H9 (cell line): ENCODE measurements around the gene ALB. TPM values are rescaled to one million over a fixed set of nuclear protein-coding genes. Genes with fewer than 3 reads are reported as not detected.
"Not testable (repeated sequence)": the region's sequence is repeated elsewhere in the genome, so short reads cannot be mapped to it uniquely, and the experiment has no call there.

Source experiments
- DNase-seq: peaks from one replicate; pipeline ENCODE4 v3.0.0-alpha.2; 2017
- H2AFZ ChIP-seq: one replicate; pipeline ENCODE4 v1.6.1; 2013; ENCODE audit warnings: mild to moderate bottlenecking, low read length, control low read depth, moderate library complexity
- H2AK5ac ChIP-seq: 2 replicates; pipeline ENCODE4 v1.6.1; 2013; ENCODE audit warnings: low read length, control low read depth, mixed read lengths; ENCODE audit not compliant: insufficient read length
- H2BK120ac ChIP-seq: one replicate; pipeline ENCODE4 v1.6.1; 2013; ENCODE audit warnings: low read depth, mild to moderate bottlenecking, low read length, control low read depth, inconsistent platforms; ENCODE audit not compliant: poor library complexity, severe bottlenecking
- H2BK12ac ChIP-seq: 2 replicates; pipeline ENCODE4 v1.6.1; 2013; ENCODE audit warnings: low read length, control low read depth, mixed read lengths, low read depth; ENCODE audit not compliant: insufficient read length
- H2BK15ac ChIP-seq: 2 replicates; pipeline ENCODE4 v1.6.1; 2013; ENCODE audit warnings: low read depth, low read length, control low read depth
- H2BK20ac ChIP-seq: one replicate; pipeline ENCODE4 v1.6.1; 2013; ENCODE audit warnings: low read depth, mild to moderate bottlenecking, low read length, control low read depth, inconsistent platforms; ENCODE audit not compliant: poor library complexity, severe bottlenecking
- H2BK5ac ChIP-seq: 2 replicates; pipeline ENCODE4 v1.6.1; 2013; ENCODE audit warnings: low read length, control low read depth, mixed read lengths; ENCODE audit not compliant: insufficient read length
- H3K14ac ChIP-seq: 2 replicates; pipeline ENCODE4 v1.6.1; 2013; ENCODE audit warnings: low read length, control low read depth; ENCODE audit not compliant: insufficient read depth
- H3K18ac ChIP-seq: 2 replicates; pipeline ENCODE4 v1.6.1; 2013; ENCODE audit warnings: low read depth, mild to moderate bottlenecking, mixed read lengths, low read length, control low read depth; ENCODE audit not compliant: insufficient read length
- H3K23ac ChIP-seq: 2 replicates; pipeline ENCODE4 v1.6.1; 2013; ENCODE audit warnings: low read length, control low read depth, mixed read lengths, low read depth; ENCODE audit not compliant: insufficient read length
- H3K23me2 ChIP-seq: 2 replicates; pipeline ENCODE4 v1.6.1; 2013; ENCODE audit warnings: low read depth, mild to moderate bottlenecking, mixed read lengths, low read length, control low read depth; ENCODE audit not compliant: insufficient read length, poor library complexity, severe bottlenecking
- H3K27ac ChIP-seq: 2 replicates; pipeline ENCODE4 v1.5.1; 2013; ENCODE audit warnings: low read length, control low read depth, mixed read lengths, low read depth; ENCODE audit not compliant: insufficient read length
- H3K27me3 ChIP-seq: 2 replicates; pipeline ENCODE4 v1.6.1; 2013; ENCODE audit warnings: low read length, control low read depth, inconsistent platforms; ENCODE audit not compliant: insufficient read depth
- H3K4ac ChIP-seq: 2 replicates; pipeline ENCODE4 v1.6.1; 2013; ENCODE audit warnings: low read depth, mild to moderate bottlenecking, control low read depth, inconsistent platforms, low read length, moderate library complexity
- H3K4me1 ChIP-seq: 2 replicates; pipeline ENCODE4 v1.6.1; 2013; ENCODE audit warnings: low read length, control low read depth, inconsistent platforms; ENCODE audit not compliant: insufficient read depth
- H3K4me2 ChIP-seq: 2 replicates; pipeline ENCODE4 v1.6.1; 2013; ENCODE audit warnings: low read length, control low read depth, mixed read lengths; ENCODE audit not compliant: insufficient read length, insufficient read depth
- H3K56ac ChIP-seq: 2 replicates; pipeline ENCODE4 v1.6.1; 2013; ENCODE audit warnings: low read depth, mild to moderate bottlenecking, mixed read lengths, low read length, control low read depth; ENCODE audit not compliant: insufficient read length
- H3K79me1 ChIP-seq: 2 replicates; pipeline ENCODE4 v1.6.1; 2013; ENCODE audit warnings: low read depth, mild to moderate bottlenecking, moderate library complexity, low read length, control low read depth, inconsistent platforms; ENCODE audit not compliant: insufficient read depth, poor library complexity, severe bottlenecking
- H3K79me2 ChIP-seq: 2 replicates; pipeline ENCODE4 v1.6.1; 2013; ENCODE audit warnings: low read length, control low read depth, inconsistent platforms; ENCODE audit not compliant: insufficient read depth
- H3K9ac ChIP-seq: 2 replicates; pipeline ENCODE4 v1.6.1; 2013; ENCODE audit warnings: low read length, control low read depth, mixed read lengths; ENCODE audit not compliant: insufficient read length; ENCODE audit errors: extremely low read depth
- H3K9me3 ChIP-seq: one replicate; pipeline ENCODE4 v1.6.1; 2013; ENCODE audit warnings: low read depth, low read length, inconsistent platforms; ENCODE audit not compliant: control insufficient read depth
- H3T11ph ChIP-seq: one replicate; pipeline ENCODE4 v1.6.1; 2013; ENCODE audit warnings: mild to moderate bottlenecking, low read length, control low read depth, inconsistent platforms
- H4K20me1 ChIP-seq: one replicate; pipeline ENCODE4 v1.6.1; 2013; ENCODE audit not compliant: control insufficient read depth, insufficient read length, insufficient read depth
- H4K5ac ChIP-seq: 2 replicates; pipeline ENCODE4 v1.6.1; 2013; ENCODE audit warnings: low read depth, mild to moderate bottlenecking, mixed read lengths, low read length, control low read depth; ENCODE audit not compliant: insufficient read length
- H4K8ac ChIP-seq: replicated peaks from 2 replicates; pipeline ENCODE4 v1.6.1; 2013; ENCODE audit warnings: low read length, control low read depth, mixed read lengths, low read depth; ENCODE audit not compliant: insufficient read length
- H4K91ac ChIP-seq: 2 replicates; pipeline ENCODE4 v1.6.1; 2013; ENCODE audit warnings: low read depth, mild to moderate bottlenecking, moderate library complexity, mixed read lengths, low read length, control low read depth; ENCODE audit not compliant: insufficient read length
- H3K27ac Mint-ChIP-seq, 3 experiments: 2 replicates in 2 of 3; 3 replicates in 1 of 3; pipeline ENCODE4 v1.8.0; 2020 to 2021; ENCODE audit warnings: mixed read lengths in 3 of 3, mild to moderate bottlenecking in 1 of 3, moderate library complexity in 1 of 3
- H3K27me3 Mint-ChIP-seq: 2 replicates; pipeline ENCODE4 v1.8.0; 2021; ENCODE audit warnings: low read depth, mild to moderate bottlenecking, moderate library complexity, mixed read lengths
- H3K36me3 Mint-ChIP-seq, 3 experiments: 2 replicates in 2 of 3; 3 replicates in 1 of 3; pipeline ENCODE4 v1.8.0; 2020 to 2021; ENCODE audit warnings: low read depth in 3 of 3, mixed read lengths in 3 of 3; ENCODE audit not compliant: insufficient read depth in 1 of 3
- H3K4me1 Mint-ChIP-seq, 2 experiments: 2 replicates each; pipeline ENCODE4 v1.8.0; 2020; ENCODE audit warnings: mixed read lengths in 2 of 2
- H3K4me3 Mint-ChIP-seq, 2 experiments: 2 replicates in 1 of 2; 3 replicates in 1 of 2; pipeline ENCODE4 v1.8.0; 2020 to 2021; ENCODE audit warnings: mild to moderate bottlenecking in 2 of 2, mixed read lengths in 2 of 2, moderate library complexity in 1 of 2
- H3K9me3 Mint-ChIP-seq, 2 experiments: 2 replicates in 1 of 2; 3 replicates in 1 of 2; pipeline ENCODE4 v1.8.0; 2020; ENCODE audit warnings: mild to moderate bottlenecking in 2 of 2, mixed read lengths in 2 of 2, moderate library complexity in 1 of 2
- WGBS: extraction: QIAGEN DNeasy Blood & Tissue Kit; methylation state at CpG from one replicate; pipeline ENCODE4 v1.1.7; 2013; ENCODE audit warnings: missing lambda C conversion rate, low lambda C conversion rate, mixed read lengths; ENCODE audit not compliant: insufficient read length; ENCODE audit errors: extremely low coverage; 5-methylcytosine and 5-hydroxymethylcytosine counted together
- total RNA-seq: library from RNA; stranded (reverse); gene quantifications from 2 replicates; pipeline ENCODE4 v1.2.1, GENCODE V29; 2021

The ALB gene
- total RNA-seq, 1 experiment from 2014 or later: not detected

GRCh38 chr4:73369506-73370199 is 34.4 kb upstream of the ALB start:
- not testable (repeated sequence) for H3T11ph ChIP-seq, H3K23ac ChIP-seq, H2BK15ac ChIP-seq, H3K23me2 ChIP-seq, H3K14ac ChIP-seq, H3K4me1 ChIP-seq, H3K56ac ChIP-seq, H2BK12ac ChIP-seq, H3K4ac ChIP-seq, H3K79me1 ChIP-seq, H3K27me3 Mint-ChIP-seq, H4K91ac ChIP-seq, H2AFZ ChIP-seq, H2BK20ac ChIP-seq, H2BK120ac ChIP-seq, H3K18ac ChIP-seq, H4K8ac ChIP-seq, H4K20me1 ChIP-seq, H3K27ac ChIP-seq, H2AK5ac ChIP-seq, H3K9me3 ChIP-seq, H3K27me3 ChIP-seq, H3K4me3 Mint-ChIP-seq, H3K79me2 ChIP-seq, H2BK5ac ChIP-seq, H3K9ac ChIP-seq, H4K5ac ChIP-seq, H3K4me2 ChIP-seq
- Mint-ChIP-seq H3K36me3 (peaks cover 25 to 38% (median 31%) of the 10 kb centered on the region in 3 experiments), H3K9me3 (peaks cover 37 to 42% of the 10 kb centered on the region in 2 experiments), H3K4me1 (peaks cover 9 to 12% of the 10 kb centered on the region in 2 experiments), H3K27ac (peak overlapping the region; percentile 88 to 93 (median 92); a peak in 4 of 7 replicates)
- WGBS: no CpG with 5 or more reads among the region's 8 CpGs
- peak; percentile 30 for DNase-seq
